Left lung (tissue), 10 donors: ENCODE measurements around the gene COL21A1. TPM values are rescaled to one million over a fixed set of nuclear protein-coding genes. Genes with fewer than 3 reads are reported as not detected.
A peak's percentile ranks its signal among the peaks of the same experiment; 100 is the strongest.

Source experiments
- ATAC-seq: fragments of 200-7000 bp; cut with Tn5 transposase; one replicate; pipeline ENCODE4 v1.9.1; 2020; ENCODE audit warnings: moderate library complexity
- DNase-seq, 4 donors: peaks; one replicate each; pipeline ENCODE4 v3.0.0-alpha.2; 2013 to 2020
- H3K27ac ChIP-seq, 2 donors: fragments of 200-600 bp; sonication (generic) in 1 of 2; one replicate each; pipeline versions ENCODE4 v1.5.0 to v1.8.0; 2020 to 2021
- H3K27me3 ChIP-seq, 2 donors: fragments of 200-600 bp; sonication (generic) in 1 of 2; one replicate each; pipeline versions ENCODE4 v1.5.0 to v1.8.0; 2020 to 2021
- H3K36me3 ChIP-seq, 2 donors: fragments of 200-600 bp; sonication (generic) in 1 of 2; one replicate each; pipeline versions ENCODE4 v1.5.0 to v1.8.0; 2020 to 2021
- H3K4me1 ChIP-seq, 2 donors: fragments of 200-600 bp; one replicate each; pipeline ENCODE4 v1.8.0; 2021
- H3K4me3 ChIP-seq, 2 donors: fragments of 200-600 bp; sonication (generic) in 1 of 2; one replicate each; pipeline versions ENCODE4 v1.5.0 to v1.8.0; 2020 to 2021; ENCODE audit warnings: mild to moderate bottlenecking in 1 of 2
- H3K9me3 ChIP-seq, 2 donors: fragments of 200-600 bp; sonication (generic) in 1 of 2; one replicate each; pipeline versions ENCODE4 v1.5.0 to v1.8.0; 2020 to 2021
- intact Hi-C, 2 donors: fragments of 100-400 bp; cut with DNase I; formaldehyde crosslinking; loops; one replicate each; pipeline versions ENCODE4 v1.11.2 to v1.14.2; 2022
- polyA plus RNA-seq, 6 donors: library from polyadenylated mRNA; unstranded; fragments of 120-200 nt; gene quantifications; one replicate each; pipeline ENCODE4 v1.2.1, GENCODE V29; 2013; ENCODE audit not compliant: insufficient read length in 6 of 6
- total RNA-seq, 2 donors: library from RNA; stranded (reverse); fragmentation: NEBNext Ultra II Directional; extraction: Animal tissue kit (Norgen Biotek cat#: 25700); gene quantifications; one replicate each; pipeline ENCODE4 v1.2.1, GENCODE V29; 2021
- TF ChIP-seq, protein P1 (sequence below), 2 donors: fragments of 200-600 bp; sonication (generic) in 1 of 2; IDR thresholded peaks; one replicate each; pipeline versions ENCODE4 v1.5.0 to v1.8.0; 2021; ENCODE audit warnings: antibody characterized with exemption in 2 of 2
- donor health status: DM: no; HTN: yes; CAD: no.
- donor health status: DM: no; HTN: no; CAD: no.

COL21A1 gene
- total and polyA plus RNA-seq, 8 donors: 6.6 to 190 (median 151) TPM

- Histone ChIP-seq H3K36me3 (no peaks in the 10 kb centered on the region), H3K4me1 (no peaks in the 10 kb centered on the region), H3K27ac (no peak overlapping the region), H3K4me3 (no peak overlapping the region), H3K27me3 (no peaks in the 10 kb centered on the region), H3K9me3 (no peaks in the 10 kb centered on the region)
- TF ChIP-seq, protein P1, sequence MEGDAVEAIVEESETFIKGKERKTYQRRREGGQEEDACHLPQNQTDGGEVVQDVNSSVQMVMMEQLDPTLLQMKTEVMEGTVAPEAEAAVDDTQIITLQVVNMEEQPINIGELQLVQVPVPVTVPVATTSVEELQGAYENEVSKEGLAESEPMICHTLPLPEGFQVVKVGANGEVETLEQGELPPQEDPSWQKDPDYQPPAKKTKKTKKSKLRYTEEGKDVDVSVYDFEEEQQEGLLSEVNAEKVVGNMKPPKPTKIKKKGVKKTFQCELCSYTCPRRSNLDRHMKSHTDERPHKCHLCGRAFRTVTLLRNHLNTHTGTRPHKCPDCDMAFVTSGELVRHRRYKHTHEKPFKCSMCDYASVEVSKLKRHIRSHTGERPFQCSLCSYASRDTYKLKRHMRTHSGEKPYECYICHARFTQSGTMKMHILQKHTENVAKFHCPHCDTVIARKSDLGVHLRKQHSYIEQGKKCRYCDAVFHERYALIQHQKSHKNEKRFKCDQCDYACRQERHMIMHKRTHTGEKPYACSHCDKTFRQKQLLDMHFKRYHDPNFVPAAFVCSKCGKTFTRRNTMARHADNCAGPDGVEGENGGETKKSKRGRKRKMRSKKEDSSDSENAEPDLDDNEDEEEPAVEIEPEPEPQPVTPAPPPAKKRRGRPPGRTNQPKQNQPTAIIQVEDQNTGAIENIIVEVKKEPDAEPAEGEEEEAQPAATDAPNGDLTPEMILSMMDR (IDR thresholded peaks at IDR 0.05): no peak
- ATAC-seq (no peak), DNase-seq (no peak)
- intact Hi-C loops: loop anchor here in 1 of 2 donors (5.0 kb wide), 1 partner anchor 302 kb away; no protein-coding TSS in a partner anchor
Measured at GRCh38 chr6:56289721-56290120, 42.3 kb upstream of the COL21A1 start.

GRCh38 chr6:56288347-56288746 is 41.0 kb upstream of the COL21A1 start:
- Histone ChIP-seq H3K27me3 (no peaks in the 10 kb centered on the region), H3K4me1 (no peaks in the 10 kb centered on the region), H3K9me3 (no peaks in the 10 kb centered on the region), H3K36me3 (no peaks in the 10 kb centered on the region), H3K27ac (no peak overlapping the region), H3K4me3 (no peak overlapping the region)
- no peak for DNase-seq
- TF ChIP-seq, protein P1 (IDR thresholded peaks at IDR 0.05): no peak
- peak; percentile 72 for ATAC-seq
- intact Hi-C loops: no loop called here

DNA sequence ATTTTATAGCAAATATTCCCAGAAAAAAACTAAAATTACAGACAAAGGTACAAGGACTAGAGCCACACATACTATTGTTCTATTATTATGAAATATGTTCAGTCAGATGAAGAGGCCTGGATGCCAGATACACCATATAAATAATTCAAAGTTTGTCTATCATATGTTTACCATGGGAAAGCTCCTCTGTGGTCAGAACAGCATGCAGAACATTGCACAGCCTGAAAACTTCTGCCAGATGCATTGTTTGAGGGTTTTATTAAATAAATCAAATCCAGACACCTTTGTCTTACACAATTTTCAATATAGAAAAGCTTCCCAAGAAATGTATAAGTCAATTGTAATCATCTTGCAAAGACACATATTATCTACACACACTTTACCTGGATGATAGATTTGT is 35.0 kb upstream of the COL21A1 start:
- Histone ChIP-seq H3K27me3 (no peaks in the 10 kb centered on the region), H3K9me3 (no peaks in the 10 kb centered on the region), H3K4me3 (no peak overlapping the region), H3K36me3 (no peaks in the 10 kb centered on the region), H3K4me1 (no peaks in the 10 kb centered on the region), H3K27ac (no peak overlapping the region)
- no peak for DNase-seq
- no peak for ATAC-seq
- intact Hi-C loops: no loop called here
- TF ChIP-seq, protein P1 (IDR thresholded peaks at IDR 0.05): no peak

DNA sequence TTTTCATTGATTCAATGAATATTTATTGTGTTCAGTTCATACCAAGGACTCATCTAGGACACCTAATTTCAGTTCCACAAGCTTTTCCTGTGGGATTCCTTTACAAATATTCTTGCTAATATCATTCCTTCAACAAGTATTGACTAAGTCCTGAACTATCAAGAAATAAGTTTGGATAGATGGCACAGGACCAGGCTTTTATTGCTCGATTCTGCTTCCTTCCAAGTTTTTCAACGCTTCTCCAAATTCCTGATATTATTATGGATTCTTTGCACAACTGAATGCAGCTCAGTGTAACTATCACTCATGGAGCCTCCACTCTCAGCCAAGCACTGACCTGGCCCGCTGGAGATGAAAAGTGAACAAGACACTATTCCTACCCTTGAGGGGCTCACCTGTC is 32.7 kb upstream of the COL21A1 start:
- Histone ChIP-seq H3K27me3 (no peaks in the 10 kb centered on the region), H3K36me3 (no peaks in the 10 kb centered on the region), H3K4me3 (no peak overlapping the region), H3K9me3 (no peaks in the 10 kb centered on the region), H3K27ac (no peak overlapping the region), H3K4me1 (no peaks in the 10 kb centered on the region)
- ATAC-seq (no peak), DNase-seq (no peak)
- TF ChIP-seq, protein P1 (IDR thresholded peaks at IDR 0.05): no peak
- intact Hi-C loops: no loop called here

DNA sequence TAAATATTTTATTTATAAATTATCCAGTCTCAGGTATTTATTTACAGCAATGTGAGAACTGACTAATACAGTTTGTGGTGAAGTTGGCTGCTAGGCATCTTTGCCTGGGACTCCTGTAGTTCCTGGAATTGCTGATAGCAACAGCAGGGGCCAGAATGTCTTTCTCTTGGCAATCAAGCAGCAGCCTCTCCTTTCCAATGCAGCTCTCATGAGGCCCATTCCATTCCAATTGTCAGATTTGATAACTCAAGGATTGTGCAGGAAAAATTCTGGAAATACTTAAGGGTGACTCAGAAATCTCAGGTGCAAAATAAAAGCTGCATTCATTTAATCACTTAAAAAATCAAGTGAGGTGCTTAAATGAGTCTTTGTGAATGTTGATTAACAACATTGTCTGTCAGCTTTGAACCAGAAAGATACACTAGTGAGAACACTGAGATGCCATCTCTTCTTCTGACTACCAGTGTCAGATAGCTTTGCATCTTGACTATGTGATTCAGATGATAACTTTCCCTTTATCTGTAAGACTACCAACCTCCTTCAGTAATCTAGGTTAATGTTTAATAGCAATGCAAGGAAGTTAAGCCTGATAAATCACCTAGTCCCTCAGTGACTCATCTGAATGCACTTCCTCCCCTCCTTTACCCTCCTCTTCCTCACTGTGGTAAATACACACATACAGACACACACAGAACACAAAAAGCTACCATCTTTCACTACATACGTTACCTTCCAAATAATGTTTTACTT is 32.1 kb upstream of the COL21A1 start:
- intact Hi-C loops: no loop called here
- Histone ChIP-seq H3K9me3 (no peaks in the 10 kb centered on the region), H3K4me1 (no peaks in the 10 kb centered on the region), H3K27me3 (no peaks in the 10 kb centered on the region), H3K4me3 (no peak overlapping the region), H3K36me3 (no peaks in the 10 kb centered on the region), H3K27ac (no peak overlapping the region)
- DNase-seq (no peak), ATAC-seq (peak; percentile 30)
- TF ChIP-seq, protein P1 (IDR thresholded peaks at IDR 0.05): no peak
